Endothelial cell (in vitro differentiated cells): ENCODE results near the gene CLMP. TPM values are rescaled to one million over a fixed set of nuclear protein-coding genes. Genes with fewer than 3 reads are reported as not detected.
A peak's percentile ranks its signal among the peaks of the same experiment; 100 is the strongest.

Experiments
- DNase-seq: peaks from one replicate; pipeline ENCODE4 v3.0.0; 2021; ENCODE audit warnings: low spot score
- H3K27ac Mint-ChIP-seq: one replicate; pipeline ENCODE4 v1.8.0; 2021; ENCODE audit warnings: mixed read lengths, inconsistent platforms; ENCODE audit not compliant: unreplicated experiment
- H3K27me3 Mint-ChIP-seq: one replicate; pipeline ENCODE4 v1.8.0; 2021; ENCODE audit warnings: mild to moderate bottlenecking, moderate library complexity, mixed read lengths, inconsistent platforms; ENCODE audit not compliant: unreplicated experiment
- H3K36me3 Mint-ChIP-seq: one replicate; pipeline ENCODE4 v1.8.0; 2021; ENCODE audit warnings: mild to moderate bottlenecking, low read depth, mixed read lengths, inconsistent platforms; ENCODE audit not compliant: unreplicated experiment
- H3K4me1 Mint-ChIP-seq: one replicate; pipeline ENCODE4 v1.8.0; 2021; ENCODE audit warnings: mild to moderate bottlenecking, mixed read lengths, inconsistent platforms; ENCODE audit not compliant: unreplicated experiment
- H3K4me3 Mint-ChIP-seq: one replicate; pipeline ENCODE4 v1.8.0; 2021; ENCODE audit warnings: mild to moderate bottlenecking, mixed read lengths, inconsistent platforms; ENCODE audit not compliant: unreplicated experiment
- H3K9me3 Mint-ChIP-seq: one replicate; pipeline ENCODE4 v1.8.0; 2021; ENCODE audit warnings: mixed read lengths, inconsistent platforms; ENCODE audit not compliant: unreplicated experiment
- total RNA-seq: library from RNA; stranded (reverse); fragmentation: NEBNext Ultra II Directional; extraction: Animal tissue kit (Norgen Biotek cat#: 25700); gene quantifications from one replicate; pipeline ENCODE4 v1.2.1, GENCODE V29; 2021; ENCODE audit not compliant: unreplicated experiment
- TF ChIP-seq, protein P1 (sequence below): fragments of 200-600 bp; sonication (generic); IDR thresholded peaks from one replicate; pipeline ENCODE4 v1.5.0; 2021; ENCODE audit warnings: antibody characterized with exemption; ENCODE audit not compliant: unreplicated experiment

The CLMP gene
- total RNA-seq, 1 donor from 2014 or later, result 5.5 TPM

DNA sequence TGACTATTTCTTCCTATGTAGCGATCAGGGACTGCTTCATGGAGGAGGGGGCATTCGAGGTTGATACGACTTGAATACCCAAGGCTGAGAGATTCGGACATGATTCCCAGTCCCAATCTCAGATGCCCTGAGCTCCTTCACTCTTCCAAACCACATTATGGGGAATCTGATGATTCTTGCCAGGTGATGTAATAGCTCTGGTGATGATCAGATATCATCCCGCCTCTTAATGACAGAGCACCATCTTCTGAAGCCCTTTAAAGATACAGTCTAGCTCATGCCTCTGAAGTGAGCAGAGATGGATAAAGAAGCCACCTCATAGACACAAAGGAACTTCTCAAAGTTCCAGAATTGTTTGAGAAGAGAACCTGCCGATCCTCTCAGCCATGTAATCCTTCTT, 8.9 kb upstream of the CLMP start:
- H3K4me3 Mint-ChIP-seq, result no peak overlapping the region
- no peak for DNase-seq
- H3K27me3 Mint-ChIP-seq, result no peaks in the 10 kb centered on the region
- peaks cover 11% of the 10 kb centered on the region for H3K4me1 Mint-ChIP-seq
- no peaks in the 10 kb centered on the region for H3K36me3 Mint-ChIP-seq
- H3K9me3 Mint-ChIP-seq, result no peaks in the 10 kb centered on the region
- no peak overlapping the region for H3K27ac Mint-ChIP-seq
- TF ChIP-seq, protein P1, sequence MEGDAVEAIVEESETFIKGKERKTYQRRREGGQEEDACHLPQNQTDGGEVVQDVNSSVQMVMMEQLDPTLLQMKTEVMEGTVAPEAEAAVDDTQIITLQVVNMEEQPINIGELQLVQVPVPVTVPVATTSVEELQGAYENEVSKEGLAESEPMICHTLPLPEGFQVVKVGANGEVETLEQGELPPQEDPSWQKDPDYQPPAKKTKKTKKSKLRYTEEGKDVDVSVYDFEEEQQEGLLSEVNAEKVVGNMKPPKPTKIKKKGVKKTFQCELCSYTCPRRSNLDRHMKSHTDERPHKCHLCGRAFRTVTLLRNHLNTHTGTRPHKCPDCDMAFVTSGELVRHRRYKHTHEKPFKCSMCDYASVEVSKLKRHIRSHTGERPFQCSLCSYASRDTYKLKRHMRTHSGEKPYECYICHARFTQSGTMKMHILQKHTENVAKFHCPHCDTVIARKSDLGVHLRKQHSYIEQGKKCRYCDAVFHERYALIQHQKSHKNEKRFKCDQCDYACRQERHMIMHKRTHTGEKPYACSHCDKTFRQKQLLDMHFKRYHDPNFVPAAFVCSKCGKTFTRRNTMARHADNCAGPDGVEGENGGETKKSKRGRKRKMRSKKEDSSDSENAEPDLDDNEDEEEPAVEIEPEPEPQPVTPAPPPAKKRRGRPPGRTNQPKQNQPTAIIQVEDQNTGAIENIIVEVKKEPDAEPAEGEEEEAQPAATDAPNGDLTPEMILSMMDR, result no peak

DNA sequence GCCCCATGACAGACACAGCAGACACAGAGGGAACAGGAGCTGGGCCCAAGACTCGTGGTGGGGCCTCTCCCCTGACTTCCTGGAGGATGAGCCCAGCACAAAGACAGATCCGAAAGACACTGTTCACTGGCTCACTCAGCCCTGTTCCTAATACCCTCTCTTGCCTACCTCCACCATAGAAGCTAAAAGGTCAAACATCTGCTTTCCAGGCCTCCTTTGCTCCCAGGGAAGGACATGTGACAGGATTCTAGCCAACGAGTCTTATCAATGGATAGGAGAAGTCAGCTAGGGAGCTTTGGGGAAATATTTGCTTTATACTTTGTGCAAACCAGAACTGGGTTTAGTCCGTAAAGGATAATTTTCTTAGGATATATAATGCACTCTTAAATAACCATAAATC, 8.4 kb upstream of the CLMP start:
- TF ChIP-seq, protein P1, result no peak
- H3K4me3 Mint-ChIP-seq, result no peak overlapping the region
- no peak for DNase-seq
- H3K9me3 Mint-ChIP-seq, result no peaks in the 10 kb centered on the region
- H3K27me3 Mint-ChIP-seq, result no peaks in the 10 kb centered on the region
- H3K27ac Mint-ChIP-seq, result no peak overlapping the region
- H3K4me1 Mint-ChIP-seq, result peaks cover 11% of the 10 kb centered on the region
- no peaks in the 10 kb centered on the region for H3K36me3 Mint-ChIP-seq

DNA sequence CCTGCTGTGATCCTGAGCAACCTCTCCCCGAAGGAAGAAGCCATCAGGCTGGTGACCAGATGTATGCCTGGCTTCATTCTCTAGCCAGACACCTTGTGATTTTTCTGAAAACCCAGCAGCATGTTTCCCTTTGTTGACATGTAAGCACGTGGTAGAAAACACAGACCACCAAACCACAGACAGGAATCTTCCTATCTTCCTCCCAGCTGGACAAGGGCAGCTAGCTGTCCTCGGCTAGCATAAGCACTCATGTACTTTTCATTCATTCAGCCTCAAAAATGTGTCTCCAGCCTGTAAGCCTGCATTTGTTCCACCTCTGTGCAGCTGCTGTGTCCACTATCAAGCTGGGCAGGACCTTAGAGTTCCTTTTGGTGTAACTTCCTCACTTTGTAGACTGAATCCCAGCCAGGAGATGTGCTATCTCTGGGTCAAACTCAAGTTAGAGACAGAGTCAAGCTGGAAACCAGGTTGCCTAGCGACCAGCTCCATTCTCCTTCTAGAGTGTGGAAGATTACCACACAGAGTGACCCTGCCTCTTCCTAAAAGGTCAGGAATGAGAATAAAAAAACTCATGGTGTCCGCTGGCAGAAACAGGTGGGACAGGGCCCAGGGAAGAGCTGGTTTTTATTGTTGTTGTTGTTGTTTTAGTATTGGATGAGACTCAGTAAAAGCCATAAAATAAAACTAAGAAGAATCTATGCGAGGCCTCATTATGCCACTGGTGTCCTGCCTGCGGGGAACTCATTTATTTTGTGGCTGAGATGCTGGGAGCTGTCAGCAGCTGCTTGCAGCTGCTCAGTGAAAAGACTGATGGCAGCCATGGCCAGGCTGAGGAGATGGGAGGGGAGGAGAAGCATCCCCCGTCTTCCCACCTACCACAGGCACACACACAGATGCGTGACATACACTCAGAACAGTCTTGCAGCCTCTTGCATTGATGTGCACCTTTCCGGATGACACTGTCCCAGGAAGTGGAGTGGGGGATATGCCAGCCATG, 7.4 kb upstream of the CLMP start:
- Mint-ChIP-seq H3K4me3 (no peak overlapping the region), H3K27me3 (peaks cover 1% of the 10 kb centered on the region), H3K4me1 (peaks cover 6% of the 10 kb centered on the region), H3K27ac (peak overlapping the region; percentile 58), H3K36me3 (no peaks in the 10 kb centered on the region), H3K9me3 (no peaks in the 10 kb centered on the region)
- DNase-seq, result no peak
- TF ChIP-seq, protein P1, result no peak

DNA sequence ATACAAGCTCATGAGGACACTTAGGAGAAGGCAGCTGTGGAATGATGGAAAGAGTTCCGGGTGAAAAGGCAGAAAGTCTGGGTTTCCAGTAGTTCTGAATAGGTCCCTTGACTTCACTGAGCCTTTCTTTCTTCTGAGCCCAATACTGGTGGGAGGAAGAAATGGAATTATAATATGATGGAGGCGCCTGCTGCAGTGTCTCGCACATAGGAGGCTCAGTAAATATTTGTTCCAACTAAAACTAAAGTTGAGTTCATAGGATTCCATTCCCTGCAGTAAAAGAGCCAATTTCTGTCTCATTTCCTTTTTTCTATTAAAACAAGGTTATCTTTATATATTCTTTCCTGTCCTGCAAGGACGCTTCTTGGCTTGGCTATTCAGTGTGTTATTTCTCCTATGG, 5.2 kb upstream of the CLMP start:
- Mint-ChIP-seq H3K27ac (no peak overlapping the region), H3K27me3 (peaks cover 1% of the 10 kb centered on the region), H3K36me3 (no peaks in the 10 kb centered on the region), H3K4me1 (peaks cover 7% of the 10 kb centered on the region), H3K9me3 (no peaks in the 10 kb centered on the region), H3K4me3 (no peak overlapping the region)
- DNase-seq, result no peak
- TF ChIP-seq, protein P1, result no peak

DNA sequence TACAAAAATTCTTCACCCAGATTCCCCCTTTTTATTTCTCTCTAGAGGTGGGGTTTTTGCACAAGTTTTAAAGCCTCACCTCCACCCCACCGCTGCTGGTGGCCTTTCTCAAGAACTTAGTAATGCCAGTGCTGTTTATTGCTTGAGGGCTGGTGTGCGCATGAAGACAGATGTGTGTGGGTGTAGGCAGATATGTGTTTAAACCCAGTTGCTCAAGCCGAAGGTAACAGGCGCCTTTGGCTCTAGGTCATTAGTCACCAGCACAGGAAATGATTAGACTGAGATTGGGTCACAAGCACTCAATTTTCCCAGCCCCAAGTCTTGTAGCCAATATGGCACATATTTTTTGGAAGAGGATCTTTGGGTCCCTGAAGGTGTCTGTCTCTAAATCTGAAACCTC, 2.7 kb upstream of the CLMP start:
- peaks cover 10% of the 10 kb centered on the region for H3K27me3 Mint-ChIP-seq
- H3K4me3 Mint-ChIP-seq, result no peak overlapping the region
- H3K4me1 Mint-ChIP-seq, result peaks cover 16% of the 10 kb centered on the region
- no peak for DNase-seq
- no peak overlapping the region for H3K27ac Mint-ChIP-seq
- TF ChIP-seq, protein P1, result no peak
- H3K36me3 Mint-ChIP-seq, result no peaks in the 10 kb centered on the region
- no peaks in the 10 kb centered on the region for H3K9me3 Mint-ChIP-seq
